ENCODE data around the gene MAST2.

DNA sequence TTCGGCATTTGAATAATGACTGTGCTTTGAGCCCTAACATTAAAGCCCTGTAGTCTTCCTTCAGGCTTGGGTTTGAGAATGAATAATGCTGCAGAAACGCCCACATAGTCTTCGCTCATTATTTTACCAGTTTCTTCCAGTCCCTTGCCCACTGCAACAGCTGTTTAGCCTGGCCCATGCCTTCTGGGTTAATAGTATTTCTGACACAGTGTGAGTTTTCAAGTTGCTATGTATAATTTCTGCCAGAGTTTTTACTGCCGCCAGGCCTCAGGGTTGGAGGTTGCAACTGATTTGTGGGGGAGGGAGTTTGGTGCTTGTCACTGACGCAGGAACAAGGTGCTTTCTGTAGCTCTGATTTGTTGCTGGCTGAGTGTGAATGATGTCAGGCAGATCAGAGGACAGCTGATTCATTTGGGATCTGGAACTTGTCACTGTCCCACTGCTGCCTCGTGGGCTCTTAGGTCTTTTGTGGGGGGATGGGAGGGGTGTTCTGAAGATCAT, 109.8 kb downstream of the MAST2 start:
- TF ChIP-seq, protein P1, sequence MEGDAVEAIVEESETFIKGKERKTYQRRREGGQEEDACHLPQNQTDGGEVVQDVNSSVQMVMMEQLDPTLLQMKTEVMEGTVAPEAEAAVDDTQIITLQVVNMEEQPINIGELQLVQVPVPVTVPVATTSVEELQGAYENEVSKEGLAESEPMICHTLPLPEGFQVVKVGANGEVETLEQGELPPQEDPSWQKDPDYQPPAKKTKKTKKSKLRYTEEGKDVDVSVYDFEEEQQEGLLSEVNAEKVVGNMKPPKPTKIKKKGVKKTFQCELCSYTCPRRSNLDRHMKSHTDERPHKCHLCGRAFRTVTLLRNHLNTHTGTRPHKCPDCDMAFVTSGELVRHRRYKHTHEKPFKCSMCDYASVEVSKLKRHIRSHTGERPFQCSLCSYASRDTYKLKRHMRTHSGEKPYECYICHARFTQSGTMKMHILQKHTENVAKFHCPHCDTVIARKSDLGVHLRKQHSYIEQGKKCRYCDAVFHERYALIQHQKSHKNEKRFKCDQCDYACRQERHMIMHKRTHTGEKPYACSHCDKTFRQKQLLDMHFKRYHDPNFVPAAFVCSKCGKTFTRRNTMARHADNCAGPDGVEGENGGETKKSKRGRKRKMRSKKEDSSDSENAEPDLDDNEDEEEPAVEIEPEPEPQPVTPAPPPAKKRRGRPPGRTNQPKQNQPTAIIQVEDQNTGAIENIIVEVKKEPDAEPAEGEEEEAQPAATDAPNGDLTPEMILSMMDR (IDR thresholded peaks at IDR 0.05; ENCODE audit: low read length) = no peak
- TF ChIP-seq EZH2phosphoT487 (IDR thresholded peaks at IDR 0.05; ENCODE audit: low read length) (no peak), EZH2 (optimal IDR thresholded peaks at IDR 0.05; ENCODE audit: low read depth, low read length) (no peak)
